ENCODE measurements around the gene UBE2U. TPM values are rescaled to one million over a fixed set of nuclear protein-coding genes. Genes with fewer than 3 reads are reported as not detected.
"Not testable (repeated sequence)": the region's sequence is repeated elsewhere in the genome, so short reads cannot be mapped to it uniquely, and the experiment has no call there.

The UBE2U gene
- total RNA-seq, 1 donor from 2014 or later = not detected

- DNase-seq = no peak
Measured at GRCh38 chr1:64223329-64224151, 20.1 kb downstream of the UBE2U start.

GRCh38 chr1:64224236-64224635 is 20.8 kb downstream of the UBE2U start:
- H3K9me3 ChIP-seq; H3K36me3 ChIP-seq; ATAC-seq; H3K4me3 ChIP-seq; DNase-seq; H3K4me1 ChIP-seq; H3K27ac ChIP-seq; H3K27me3 ChIP-seq; intact Hi-C loops (cut with DNase I): not testable (repeated sequence)

More at GRCh38 chr1:64223329-64224151, 20.1 kb downstream of the UBE2U start:
- Histone ChIP-seq H3K27me3 (no peaks in the 10 kb centered on the region), H3K27ac (no peak overlapping the region), H3K4me1 (no peaks in the 10 kb centered on the region), H3K36me3 (no peaks in the 10 kb centered on the region), H3K9me3 (no peaks in the 10 kb centered on the region), H3K4me3 (no peak overlapping the region)
- intact Hi-C loops (cut with DNase I) = no loop called here
- no peak for TF ChIP-seq CTCF (IDR thresholded peaks at IDR 0.05)
- ATAC-seq = no peak

- H3K36me3 ChIP-seq = no peaks in the 10 kb centered on the region
- H3K9me3 ChIP-seq = no peaks in the 10 kb centered on the region
- intact Hi-C loops (cut with DNase I) = no loop called here
- TF ChIP-seq CTCF (IDR thresholded peaks at IDR 0.05) = no peak
- ATAC-seq = no peak
- no peaks in the 10 kb centered on the region for H3K27me3 ChIP-seq
- no peaks in the 10 kb centered on the region for H3K4me1 ChIP-seq
- H3K4me3 ChIP-seq = no peak overlapping the region
- no peak for DNase-seq
- no peak overlapping the region for H3K27ac ChIP-seq
Measured at GRCh38 chr1:64228167-64228957, 24.9 kb downstream of the UBE2U start.

DNA sequence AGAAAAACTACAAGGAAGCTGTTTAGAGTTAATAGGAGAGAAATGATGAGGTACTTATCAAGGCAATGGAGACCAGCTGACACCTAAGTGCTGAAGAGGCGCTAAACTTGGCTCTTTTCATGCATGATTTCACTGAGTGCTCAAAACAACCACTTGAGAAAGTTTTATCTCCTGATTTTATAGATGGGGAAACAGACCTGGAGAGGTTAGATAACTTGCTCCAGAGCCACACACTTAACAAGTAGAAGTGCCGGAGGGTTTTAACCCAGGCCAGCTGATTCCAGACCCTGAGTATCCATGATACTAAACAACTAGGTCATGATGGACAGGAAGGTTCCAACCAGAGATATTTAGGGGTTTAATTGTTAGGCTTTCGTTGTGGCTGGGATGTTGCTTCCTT is 25.9 kb downstream of the UBE2U start:
- no peaks in the 10 kb centered on the region for H3K9me3 ChIP-seq
- H3K36me3 ChIP-seq = no peaks in the 10 kb centered on the region
- H3K27me3 ChIP-seq = no peaks in the 10 kb centered on the region
- no peak overlapping the region for H3K4me3 ChIP-seq
- intact Hi-C loops (cut with DNase I) = no loop called here
- ATAC-seq (no peak), DNase-seq (no peak)
- no peaks in the 10 kb centered on the region for H3K4me1 ChIP-seq
- no peak for TF ChIP-seq CTCF (IDR thresholded peaks at IDR 0.05)
- no peak overlapping the region for H3K27ac ChIP-seq

DNA sequence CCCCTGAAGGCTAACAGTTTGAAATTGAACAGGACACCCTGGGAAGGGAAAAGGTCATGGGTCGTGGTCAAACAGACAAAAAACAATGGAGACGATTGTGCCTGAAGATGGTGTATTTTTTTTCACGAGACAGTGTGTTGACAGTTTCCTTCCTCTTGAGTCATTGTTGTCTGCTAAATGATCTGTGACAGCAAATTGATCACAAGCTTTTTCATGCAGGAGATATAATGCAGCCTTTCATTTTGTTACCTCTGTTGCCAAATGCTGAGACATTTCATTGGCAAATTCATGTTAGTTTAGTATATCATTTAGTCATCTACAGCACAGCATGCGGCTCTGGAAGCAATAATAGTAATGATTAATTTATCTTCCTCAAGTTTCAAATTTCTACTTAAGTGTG is 27.7 kb downstream of the UBE2U start:
- no peak for ATAC-seq
- DNase-seq = no peak
- no peaks in the 10 kb centered on the region for H3K27me3 ChIP-seq

More for the DNA sequence above, 27.7 kb downstream of the UBE2U start:
- Histone ChIP-seq H3K4me3 (no peak overlapping the region), H3K27ac (no peak overlapping the region), H3K9me3 (no peaks in the 10 kb centered on the region), H3K4me1 (no peaks in the 10 kb centered on the region), H3K36me3 (no peaks in the 10 kb centered on the region)
- intact Hi-C loops (cut with DNase I) = no loop called here
- no peak for TF ChIP-seq CTCF (IDR thresholded peaks at IDR 0.05)

All from upper lobe of right lung (tissue), 1 donor.